Measurements from ENCODE around the gene ST3GAL6. TPM values are rescaled to one million over a fixed set of nuclear protein-coding genes. Genes with fewer than 3 reads are reported as not detected.

Gene ST3GAL6
- total RNA-seq, 1 donor from 2014 or later = 11.6 TPM

Small RNA genes within 50 kb of the gene (small RNA-seq; reads per million reads assigned to genes)
- not detected for gene RNU6-26P (ENCODE audit: low replicate concordance)

Other genes with a start within 250 kb of the ST3GAL6 start
- gene CLDND1, start 240.4 kb upstream of the ST3GAL6 start, total RNA-seq = 139 TPM
- gene GPR15, start 231.4 kb upstream of the ST3GAL6 start, total RNA-seq = not detected
- gene CPOX, start 169.7 kb upstream of the ST3GAL6 start, total RNA-seq = 18.6 TPM
- 42.6 TPM for gene DCBLD2, start 138.4 kb downstream of the ST3GAL6 start, total RNA-seq